HG03565 (cell line): ENCODE results near the gene PTPRB.

Experiments
- ATAC-seq: cut with Tn5 transposase; IDR thresholded peaks from one replicate; pipeline ENCODE4 v1.9.1; 2021; ENCODE audit warnings: mild to moderate bottlenecking, moderate library complexity; ENCODE audit not compliant: unreplicated experiment

The PTPRB gene

DNA sequence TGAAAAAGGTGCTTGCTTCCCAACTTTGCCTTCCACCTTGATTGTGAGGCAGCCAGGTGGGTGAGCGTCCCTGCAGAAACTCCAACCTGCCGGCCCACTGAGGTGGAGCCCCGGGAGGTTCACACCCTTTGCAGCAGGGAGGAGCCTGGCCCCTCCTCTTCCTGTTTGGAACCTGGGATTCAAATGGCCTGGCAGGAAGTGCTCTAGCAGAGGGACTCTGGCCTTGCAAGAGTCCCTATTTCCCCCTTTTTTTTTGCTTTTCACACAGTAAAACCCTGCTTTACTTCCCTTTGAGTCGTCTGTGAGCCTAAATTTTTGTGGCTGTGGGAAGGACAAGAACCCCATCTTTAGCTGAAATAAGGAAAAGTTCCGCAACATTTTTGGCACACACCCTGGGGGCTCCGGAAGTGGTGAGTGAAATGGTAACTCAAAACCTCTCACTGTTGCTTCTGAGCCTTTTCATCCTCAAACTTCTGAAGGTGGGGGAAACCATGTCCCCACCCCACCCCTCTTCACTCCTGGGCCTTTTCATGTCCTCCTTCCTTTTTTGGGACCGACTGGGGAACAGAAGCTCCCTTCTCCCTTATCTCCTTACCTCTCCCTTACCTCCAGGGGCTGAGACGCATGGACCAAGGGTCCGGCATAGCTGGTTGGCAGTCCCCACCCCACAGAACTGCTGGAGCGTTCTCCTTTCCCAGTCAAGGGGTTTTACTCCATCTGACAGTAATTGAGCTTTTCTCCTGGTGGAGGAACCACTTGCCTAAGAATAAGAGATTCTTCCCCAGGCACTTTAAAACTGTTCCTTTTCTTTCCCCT is 169.1 kb downstream of the PTPRB start:
- no peak for ATAC-seq

DNA sequence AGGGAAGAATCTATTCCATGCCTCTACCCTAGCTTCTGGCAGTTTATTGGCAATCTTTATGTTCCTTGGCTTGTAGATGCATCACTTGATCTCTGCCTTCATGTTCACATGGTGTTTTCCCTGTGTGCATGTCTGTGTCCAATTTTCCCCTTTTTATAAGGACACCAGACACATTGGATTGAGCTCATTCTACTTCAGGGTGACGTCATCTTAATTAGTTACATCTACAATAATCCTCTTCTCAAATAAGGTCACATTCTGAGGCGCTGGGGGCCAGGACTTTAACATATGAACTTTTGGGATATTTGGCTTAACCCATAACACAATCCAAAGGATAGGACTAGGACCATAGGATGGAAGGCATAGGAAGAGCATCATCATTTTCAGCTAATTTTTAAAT is 169.8 kb downstream of the PTPRB start:
- no peak for ATAC-seq

- ATAC-seq = no peak
These were observed 170.5 kb downstream of the PTPRB start for GRCh38 chr12:70466753-70467152.
